ENCODE measurements around the gene APOB.
"Not testable (repeated sequence)": the region's sequence is repeated elsewhere in the genome, so short reads cannot be mapped to it uniquely, and the experiment has no call there.

Gene APOB

DNA sequence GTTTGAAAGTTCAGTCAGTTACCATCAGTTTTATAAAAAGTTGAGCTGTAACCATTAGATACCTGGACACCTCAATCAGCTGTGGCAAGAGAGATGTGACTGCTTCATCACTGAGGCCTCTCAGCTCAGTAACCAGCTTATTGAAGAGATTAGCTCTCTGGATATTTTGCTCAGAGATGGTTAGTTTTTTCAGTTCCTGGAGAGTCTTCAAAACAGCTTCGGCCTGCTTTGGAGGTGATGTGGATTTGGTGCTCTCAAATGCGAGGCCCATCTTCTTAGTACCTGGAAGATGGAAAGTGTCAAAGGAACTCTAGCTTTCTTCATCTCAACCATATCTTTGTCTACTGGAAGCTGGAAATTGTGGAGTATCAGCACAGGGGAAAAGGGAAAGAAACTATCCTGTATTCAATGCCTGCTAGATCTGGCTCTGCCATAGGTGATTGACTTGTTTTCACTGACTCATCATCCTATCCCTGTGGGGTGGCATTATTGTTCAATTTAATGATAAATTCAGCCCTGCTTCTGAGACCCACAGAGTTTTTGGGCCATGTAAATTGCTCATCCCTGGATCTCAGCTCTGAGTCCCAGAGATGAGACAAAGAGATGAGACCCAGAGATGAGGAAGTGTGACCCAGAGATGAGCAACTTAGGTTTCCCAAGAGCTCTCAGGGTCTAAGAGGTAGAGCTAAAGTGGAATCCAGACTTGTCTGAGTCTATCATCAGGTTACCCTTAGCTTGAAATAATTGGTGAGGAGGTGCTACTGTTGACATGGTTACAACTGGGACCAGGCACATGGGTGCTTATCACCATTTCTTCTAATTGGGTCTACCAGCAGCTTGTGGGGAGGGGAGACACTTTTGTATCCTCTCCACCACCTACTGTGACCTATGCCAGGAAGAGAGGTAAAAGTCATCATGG is 10.4 kb downstream of the APOB start:
- DNase-seq: no peak

DNA sequence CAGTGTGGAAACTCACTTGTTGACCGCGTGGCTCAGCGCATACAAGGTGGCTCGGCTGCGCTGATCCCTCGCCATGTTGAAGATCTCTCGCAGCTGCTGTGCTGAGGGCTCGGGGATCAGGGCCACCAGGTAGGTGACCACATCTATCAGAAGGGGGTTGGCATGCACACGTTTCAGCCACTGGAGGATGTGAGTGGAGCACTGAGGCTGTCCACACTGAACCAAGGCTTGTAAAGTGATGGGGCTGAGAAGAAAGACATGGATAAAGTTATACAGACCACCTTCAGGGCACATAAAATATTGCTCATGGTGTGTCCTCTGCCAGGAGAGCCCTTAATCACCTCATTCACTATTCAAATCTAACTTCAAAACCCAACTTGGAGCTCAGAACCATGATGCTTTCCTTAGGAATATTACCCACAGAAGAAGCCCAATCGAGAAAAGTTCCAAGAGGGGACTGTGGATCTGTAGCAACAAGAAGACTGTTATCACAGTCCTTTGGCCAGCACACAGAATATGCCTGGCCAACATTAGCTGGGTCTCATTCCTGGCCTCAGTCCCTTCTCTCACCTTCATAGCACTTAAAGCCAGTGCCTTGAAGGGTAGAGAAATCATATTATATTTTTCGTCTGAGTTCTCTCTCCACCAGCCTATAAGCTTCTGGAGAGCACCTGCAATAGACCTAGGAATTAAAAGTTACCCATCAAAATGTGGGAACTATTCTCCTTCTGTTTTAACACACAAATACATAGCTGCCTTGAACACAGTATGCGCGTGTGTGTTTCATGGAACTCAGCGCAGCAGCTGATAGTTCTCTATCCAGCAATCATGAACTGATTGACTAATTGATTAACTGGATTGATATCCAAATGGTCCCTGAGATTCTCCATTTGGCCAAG is 11.3 kb downstream of the APOB start:
- no peak for DNase-seq

DNA sequence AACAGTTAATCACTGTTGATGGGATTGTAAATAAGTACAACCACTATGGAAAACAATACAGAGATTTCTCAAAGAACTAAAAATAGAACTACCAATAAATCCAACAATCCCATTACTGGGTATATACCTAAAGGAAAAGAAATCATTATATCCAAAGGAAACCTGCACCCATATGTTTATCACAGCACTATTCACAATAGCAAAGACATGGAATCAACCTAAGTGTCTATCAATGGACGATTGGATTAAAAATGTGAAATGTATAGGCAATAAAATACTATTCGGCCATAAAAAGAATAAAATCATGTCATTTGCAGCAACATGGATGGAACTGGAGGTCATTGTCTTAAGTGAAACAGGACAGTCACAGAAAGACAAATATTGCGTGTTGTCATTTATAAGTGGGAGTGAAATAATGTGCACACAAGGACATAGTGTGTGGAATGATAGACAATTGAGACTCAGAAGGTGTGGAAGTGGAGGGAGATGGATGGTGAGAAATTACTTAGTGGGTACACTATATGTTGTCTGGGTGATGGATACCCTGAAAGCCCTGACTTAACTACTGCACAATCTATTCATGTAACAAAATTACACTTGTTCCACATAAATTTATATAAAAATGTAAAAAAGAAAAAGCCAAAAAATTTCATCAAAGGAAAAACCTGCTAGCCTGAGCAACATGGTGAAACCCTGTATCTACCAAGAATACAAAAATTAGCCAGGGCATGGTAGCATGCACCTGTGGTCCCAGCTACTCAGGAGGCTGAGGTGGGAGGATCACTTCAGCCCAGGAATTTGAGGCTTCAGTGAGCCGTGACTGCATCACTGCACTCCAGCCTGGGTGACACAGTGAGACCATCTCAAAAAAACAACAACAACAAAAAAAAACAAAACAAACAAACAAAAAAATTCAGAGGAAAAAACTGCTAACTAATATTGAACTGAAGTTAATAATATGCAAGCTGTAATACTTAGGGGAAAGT is 12.6 kb downstream of the APOB start:
- no peak for DNase-seq

DNA sequence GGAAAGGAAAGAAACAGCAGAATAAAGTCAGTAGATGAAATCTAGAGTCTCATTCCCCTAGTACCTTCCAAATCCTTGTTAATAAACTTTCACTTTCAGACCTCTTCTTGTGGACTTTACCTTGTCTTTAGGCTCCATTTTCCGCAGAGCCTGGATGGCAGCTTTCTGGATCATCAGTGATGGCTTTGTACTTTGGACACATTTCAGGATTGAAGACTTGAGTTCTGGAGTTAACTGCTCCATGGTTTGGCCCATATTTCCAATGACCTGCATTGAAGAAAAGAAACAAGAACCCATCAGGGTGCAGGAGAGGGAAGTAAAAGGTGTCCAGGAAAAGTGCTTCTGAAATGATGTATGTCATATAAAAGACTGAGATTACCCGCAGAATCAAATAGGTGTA is 14.4 kb downstream of the APOB start:
- no peak for DNase-seq

DNA sequence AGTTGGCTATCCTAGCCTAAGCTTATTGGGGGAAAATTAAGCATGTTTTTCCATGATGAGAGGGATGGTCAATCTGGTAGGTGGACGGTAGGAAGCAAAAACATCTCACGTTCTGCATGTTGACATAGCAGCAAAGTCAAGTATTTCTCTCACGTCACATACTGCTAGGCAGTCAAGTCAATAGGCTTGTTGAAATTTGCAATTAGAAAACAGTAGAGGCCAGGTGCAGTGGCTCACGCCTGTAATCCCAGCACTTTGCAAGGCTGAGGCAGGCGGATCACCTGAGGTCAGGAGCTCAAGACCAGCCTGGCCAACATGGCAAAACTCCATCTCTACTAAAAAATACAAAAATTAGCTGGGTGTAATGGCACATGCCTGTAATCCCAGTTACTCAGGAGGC is 14.9 kb downstream of the APOB start:
- DNase-seq: not testable (repeated sequence)

DNA sequence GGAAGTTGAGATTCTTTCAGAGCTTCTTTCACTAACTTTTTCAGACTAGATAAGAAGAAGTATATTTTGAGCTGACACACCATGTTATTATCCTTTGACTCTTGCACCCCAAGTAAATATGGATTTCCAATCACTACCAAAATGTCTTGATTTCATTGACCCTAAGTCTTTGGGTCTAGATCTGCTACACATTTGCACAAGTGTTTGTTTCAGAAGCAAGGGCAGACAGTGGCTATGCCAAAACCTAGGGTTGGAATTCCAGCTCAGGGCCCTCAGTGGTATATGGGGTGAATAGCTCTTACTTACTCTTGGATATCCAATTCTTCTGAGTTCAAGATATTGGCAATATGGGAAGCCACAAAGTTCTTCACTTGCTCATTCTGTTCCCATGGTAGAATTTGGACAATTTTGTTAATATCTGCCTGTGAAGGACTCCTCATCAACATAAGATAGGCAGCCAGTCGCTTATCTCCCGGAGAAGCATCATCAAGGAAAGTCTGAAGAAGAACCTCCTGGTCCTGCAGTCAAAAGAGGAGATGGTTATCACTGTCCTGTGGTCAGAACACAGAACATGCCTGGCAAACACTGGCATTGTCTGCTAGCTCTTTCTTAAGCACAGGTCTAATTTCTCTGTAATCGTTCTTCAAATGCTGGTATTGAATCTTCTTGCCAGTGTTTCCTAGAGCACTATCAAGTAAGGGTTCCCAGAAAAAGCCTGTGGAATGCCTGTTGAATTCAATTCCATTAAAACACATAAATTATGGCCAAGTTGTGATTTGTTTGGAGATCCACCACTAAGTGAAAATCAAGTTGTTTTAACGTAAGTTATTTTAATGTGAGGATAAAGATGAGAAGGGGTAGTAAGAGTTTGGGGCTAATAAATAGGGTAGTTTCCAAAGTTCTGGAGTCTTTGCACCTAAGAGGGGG is 15.6 kb downstream of the APOB start:
- DNase-seq: no peak

DNA sequence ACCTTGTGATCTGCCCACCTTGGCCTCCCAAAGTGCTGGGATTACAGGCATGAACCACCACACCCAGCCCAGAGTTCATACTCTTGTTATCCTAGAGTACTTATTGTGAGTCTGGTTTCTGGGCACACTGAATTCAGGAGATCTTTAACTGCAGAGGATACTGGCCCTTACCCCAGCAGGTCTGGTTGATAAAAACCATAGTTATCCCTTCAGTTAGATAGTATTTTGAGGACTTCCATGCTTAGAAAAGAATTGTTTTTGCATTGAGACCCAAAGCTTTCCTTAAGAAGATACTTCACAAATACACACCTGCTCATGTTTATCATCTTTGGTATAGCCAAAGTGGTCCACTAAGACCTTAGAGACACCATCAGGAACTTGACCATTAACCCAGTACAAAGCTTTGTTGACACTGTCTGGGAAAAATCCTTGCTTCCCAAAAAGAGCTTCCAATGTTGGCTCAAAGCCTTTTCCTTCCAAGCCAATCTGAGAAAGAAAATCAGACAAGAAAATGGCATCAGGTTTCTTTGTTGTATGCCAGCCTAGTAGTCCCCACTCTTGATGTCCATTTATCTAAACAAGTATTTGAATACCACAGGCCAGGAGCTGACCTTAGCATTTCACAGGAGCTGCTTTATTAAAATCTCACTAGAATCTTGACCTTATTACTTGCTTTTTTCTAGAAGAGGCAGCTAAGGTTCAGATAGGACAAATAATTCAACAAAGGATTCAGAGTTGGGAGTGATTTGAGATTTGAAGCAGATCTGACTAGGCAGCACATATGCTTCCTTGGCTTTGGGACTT is 17.2 kb downstream of the APOB start:
- no peak for DNase-seq

DNA sequence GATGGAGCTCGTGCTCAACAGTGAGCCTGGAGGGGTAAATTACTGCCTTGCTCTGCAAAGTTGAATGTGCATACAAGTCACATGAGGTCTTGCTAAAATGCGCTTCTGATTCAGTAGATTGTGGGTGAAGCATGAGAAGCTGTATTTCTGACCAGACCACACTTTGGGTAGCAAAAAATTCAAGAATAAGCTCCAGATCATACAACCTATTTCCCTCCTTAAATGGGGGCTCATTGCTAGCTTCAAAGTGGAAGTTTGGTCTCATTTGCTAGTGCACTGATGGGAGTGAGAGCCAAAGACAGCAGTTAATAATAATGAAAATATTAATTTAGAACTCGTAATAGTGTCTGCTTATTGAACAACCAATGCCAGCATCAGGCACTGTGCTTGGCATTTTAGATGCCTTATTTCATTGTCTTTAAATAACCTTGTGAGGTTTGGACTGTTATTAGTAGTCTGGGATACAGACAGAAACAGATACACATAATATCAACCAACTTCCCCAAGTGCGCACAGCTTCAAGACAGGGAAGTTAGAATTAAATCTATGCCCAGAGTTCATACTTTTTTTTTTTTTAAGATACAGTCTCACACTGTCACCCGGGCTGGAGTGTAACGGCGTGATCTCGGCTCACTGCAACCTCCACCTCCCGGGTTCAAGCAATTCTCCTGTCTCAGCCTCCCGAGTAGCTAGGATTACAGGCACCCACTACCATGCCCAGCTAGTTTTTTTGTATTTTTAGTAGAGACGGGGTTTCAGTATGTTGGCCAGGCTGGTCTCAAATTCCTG is 18.0 kb downstream of the APOB start:
- no peak for DNase-seq

DNA sequence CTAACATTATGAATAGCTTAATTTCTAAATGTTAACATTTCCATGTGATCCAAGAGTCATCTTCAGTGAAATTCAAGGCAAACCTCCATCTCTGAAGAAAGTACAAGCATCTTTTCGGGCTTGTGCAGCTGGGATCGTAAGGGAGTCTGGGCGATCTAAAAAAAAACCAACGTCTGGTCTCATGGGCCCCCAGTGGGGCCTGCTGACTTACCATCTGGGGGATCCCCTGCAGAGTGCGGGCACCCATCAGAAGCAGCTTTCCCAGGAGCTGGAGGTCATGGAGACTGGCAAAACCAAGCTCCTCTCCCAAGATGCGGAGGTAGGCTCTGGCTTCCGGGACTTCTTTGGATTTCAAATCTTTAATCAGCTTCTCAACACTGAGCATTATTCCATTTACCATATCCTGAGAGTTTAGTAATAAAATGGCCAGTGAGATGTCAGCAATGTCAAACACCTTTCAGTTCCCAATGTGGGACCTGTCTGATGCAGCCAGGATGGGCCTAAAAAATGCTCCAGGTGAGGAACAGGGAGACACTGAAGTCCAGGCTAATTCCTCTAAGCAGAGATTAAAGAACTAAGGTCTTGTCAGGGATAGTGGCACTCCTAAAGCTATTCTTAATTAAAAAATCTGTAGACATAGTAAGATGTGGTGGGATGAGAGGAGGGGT is 19.0 kb downstream of the APOB start:
- DNase-seq: no peak

DNA sequence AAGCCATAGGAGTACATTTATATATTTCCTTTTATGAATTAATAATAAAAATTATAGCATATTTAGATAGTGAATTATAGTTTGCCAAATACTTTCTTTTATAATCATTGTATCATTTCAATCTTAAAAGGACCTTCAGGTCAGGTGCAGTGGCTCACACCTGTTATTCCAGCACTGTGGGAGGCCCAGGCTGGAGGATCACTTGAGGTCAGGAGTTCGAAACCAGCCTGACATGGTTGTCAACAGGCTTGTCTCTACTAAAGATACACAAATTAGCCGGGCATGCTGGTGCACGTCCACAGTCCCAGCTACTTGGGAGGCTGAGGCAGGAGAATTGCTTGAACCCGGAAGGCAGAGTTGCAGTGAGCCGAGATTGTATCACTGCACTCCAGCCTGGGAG is 19.7 kb downstream of the APOB start:
- DNase-seq: no peak

DNA sequence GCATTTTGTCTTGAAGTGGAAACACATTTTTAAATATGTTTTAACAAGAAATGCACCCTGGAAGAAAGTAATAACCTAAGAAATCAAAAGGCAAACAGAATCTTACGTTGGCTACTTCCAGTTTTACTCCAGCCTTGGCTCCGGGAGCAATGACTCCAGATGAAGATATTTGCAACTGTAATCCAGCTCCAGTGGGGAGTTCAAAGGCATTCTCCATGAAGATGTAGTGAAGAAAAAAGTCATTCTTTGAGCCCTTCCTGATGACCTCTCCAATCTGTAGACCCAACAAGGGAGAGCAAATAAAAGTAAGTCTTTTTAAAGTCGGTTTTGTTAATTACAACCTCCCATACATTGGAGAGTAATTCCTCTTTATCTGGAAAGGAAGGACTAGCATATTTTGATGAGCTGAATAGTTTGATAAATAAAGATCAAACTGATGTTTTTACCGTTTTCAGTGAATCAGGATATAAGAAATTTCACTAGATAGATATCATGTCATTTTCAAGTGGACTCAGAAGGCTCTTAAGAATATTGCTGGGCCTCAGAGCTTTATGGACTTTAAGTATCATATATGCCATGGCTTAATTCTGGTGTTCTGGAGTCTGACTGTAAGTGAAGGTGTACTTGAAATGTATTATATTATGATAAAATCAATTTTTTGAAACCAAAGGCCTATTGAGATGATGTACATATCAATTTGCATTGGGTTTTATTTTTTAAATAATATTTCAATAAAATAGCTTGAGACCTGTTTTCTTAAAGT is 20.3 kb downstream of the APOB start:
- no peak for DNase-seq

DNA sequence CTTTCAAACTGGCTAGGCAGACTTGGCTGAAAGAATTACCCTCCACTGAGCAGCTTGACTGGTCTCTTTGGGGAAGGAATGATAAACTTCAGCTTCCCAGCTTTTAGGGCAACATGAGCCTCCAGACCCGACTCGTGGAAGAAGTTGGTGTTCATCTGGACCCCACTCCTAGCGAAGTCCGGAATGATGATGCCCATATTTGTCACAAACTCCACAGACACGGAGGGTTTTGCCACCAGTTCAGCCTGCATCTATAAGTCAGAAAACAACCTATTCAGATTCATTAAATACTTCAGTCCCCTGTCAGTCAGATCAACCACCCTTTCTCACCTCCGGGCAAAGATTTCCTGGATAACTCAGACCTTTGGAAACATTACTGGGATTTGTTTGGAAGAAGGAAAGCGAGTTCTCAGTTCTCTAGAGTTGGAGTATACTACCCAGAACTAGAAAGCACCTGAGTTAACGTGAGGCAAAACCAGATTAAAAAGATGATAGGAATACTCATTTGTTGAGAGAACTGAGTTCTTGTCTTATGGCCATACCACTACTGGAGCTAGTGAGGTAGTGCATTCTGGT is 21.0 kb downstream of the APOB start:
- no peak for DNase-seq

DNA sequence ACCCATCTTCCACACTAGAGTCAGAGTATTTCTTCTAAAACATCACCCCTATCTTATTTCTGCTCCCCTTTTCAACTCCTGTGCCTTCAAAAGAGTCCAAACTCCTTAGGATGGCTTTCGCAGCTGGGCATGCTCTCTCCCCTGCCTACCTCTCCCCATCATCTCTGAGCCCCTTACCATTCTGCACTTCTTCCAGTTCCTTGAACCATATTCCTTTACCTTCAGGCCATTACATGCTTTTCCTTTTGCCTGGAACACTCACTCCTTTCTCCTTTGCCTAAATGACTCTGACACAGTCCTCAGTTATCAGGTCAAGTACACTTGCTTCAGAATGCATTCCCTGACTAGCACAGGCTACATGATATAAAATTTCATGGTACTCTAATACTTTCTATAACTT is 22.4 kb downstream of the APOB start:
- no peak for DNase-seq

DNA sequence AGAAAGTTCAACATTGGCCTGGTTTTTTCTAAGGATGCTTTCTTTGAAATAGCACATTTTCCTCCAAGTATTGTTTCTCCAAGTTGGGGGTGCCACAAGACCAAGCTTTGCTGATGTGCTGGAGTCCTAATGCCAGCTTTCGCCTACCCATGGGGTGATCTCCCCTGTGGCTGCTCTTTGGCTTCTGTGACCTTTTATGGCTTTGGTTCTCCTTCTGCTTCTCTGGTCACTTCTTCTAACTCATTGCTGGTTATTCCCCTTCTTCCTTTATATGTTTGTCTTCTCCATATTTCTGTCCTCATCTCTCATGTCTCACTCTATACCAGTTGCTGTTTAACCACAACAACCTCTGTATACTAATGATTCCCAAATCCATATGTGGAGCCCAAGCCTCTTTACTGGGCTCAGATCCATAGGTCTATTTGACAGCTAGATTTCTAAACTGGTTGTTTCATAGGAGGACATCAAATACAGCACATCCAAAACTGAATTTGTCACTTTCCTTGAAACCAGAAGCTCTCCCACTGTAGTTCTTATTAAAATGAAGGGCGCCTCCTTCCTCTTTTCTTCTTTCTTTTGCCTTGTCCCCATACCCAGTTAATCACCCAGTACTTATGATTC is 23.1 kb downstream of the APOB start:
- DNase-seq: no peak

DNA sequence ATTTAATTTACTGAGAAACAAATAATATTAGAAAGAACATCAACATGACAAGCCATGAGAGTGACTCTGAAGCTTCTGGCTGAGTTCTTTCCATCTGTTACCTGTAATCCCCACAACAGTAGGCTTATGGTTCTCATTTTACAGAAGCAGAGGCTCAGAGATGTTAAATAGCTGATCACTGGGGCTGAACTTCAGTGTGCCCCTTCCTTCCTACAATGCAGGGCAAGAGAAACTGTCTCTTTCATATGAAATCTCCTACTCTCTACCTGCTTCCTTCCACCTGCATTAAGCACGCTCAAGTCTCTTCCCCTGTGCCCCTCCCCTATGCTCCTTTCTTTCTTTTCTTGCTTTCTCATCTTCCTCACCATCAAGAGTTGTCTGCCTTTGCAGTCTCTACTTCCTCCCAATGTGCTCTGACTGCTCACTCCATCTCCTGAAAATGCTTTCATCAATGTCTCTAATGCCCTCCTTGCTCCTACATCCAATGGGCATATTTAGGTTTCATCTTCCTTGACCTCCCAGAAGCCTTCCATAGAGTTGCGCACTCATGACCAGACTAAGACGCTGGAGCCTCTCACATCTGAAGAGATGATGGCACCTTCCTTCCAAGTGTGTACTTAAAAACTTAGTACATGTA is 23.7 kb downstream of the APOB start:
- no peak for DNase-seq

DNA sequence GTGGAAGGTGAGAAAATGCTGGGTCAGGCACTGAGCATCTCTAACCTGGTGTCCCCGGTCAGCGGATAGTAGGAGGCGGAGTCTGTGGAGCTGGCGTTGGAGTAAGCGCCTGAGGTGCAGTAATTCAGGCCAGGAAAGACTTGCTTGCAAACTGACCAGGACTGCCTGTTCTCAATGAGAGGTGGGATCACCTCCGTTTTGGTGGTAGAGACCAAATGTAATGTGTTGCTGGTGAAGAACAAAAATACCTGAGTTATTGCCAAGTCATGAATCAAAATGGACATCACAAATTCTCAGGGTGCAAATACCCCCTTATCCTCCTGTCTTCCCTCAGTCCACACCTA is 24.2 kb downstream of the APOB start:
- DNase-seq: no peak
